Spleen (tissue), 11 donors: ENCODE measurements around the gene PTPRCAP. TPM values are rescaled to one million over a fixed set of nuclear protein-coding genes. Genes with fewer than 3 reads are reported as not detected.
A peak's percentile ranks its signal among the peaks of the same experiment; 100 is the strongest.

ENCODE experiments used
- DNase-seq: peaks from one replicate; pipeline ENCODE4 v3.0.0-alpha.2; 2020
- H3K27ac ChIP-seq, 8 donors: fragments of 200-600 bp; sonication (generic) in 7 of 8; 1 replicate in 4 of 8; 2 replicates in 4 of 8; pipeline versions ENCODE4 v1.5.0 to v1.8.0; 2016 to 2021; ENCODE audit warnings: inconsistent platforms in 4 of 8, mild to moderate bottlenecking in 4 of 8, moderate library complexity in 1 of 8
- H3K27me3 ChIP-seq, 7 donors: fragments of 200-600 bp; sonication (generic) in 6 of 7; replicated peaks in 1 of 7; 1 replicate in 4 of 7; 2 replicates in 3 of 7; pipeline versions ENCODE4 v1.5.0 to v1.8.0; 2016 to 2021; ENCODE audit warnings: inconsistent platforms in 3 of 7, mild to moderate bottlenecking in 1 of 7
- H3K36me3 ChIP-seq, 6 donors: fragments of 200-600 bp; sonication (generic) in 5 of 6; 1 replicate in 4 of 6; 2 replicates in 2 of 6; pipeline versions ENCODE4 v1.5.0 to v1.8.0; 2016 to 2021; ENCODE audit warnings: inconsistent platforms in 2 of 6
- H3K4me1 ChIP-seq, 6 donors: fragments of 200-600 bp; sonication (generic) in 5 of 6; 1 replicate in 3 of 6; 2 replicates in 3 of 6; pipeline versions ENCODE4 v1.5.0 to v1.8.0; 2016 to 2021; ENCODE audit warnings: inconsistent platforms in 3 of 6
- H3K4me3 ChIP-seq, 8 donors: fragments of 200-600 bp; sonication (generic) in 7 of 8; 1 replicate in 4 of 8; 2 replicates in 4 of 8; pipeline versions ENCODE4 v1.5.0 to v1.8.0; 2016 to 2021; ENCODE audit warnings: inconsistent platforms in 4 of 8, mild to moderate bottlenecking in 4 of 8, moderate library complexity in 2 of 8
- H3K9me3 ChIP-seq, 8 donors: fragments of 200-600 bp; sonication (generic) in 7 of 8; 1 replicate in 4 of 8; 2 replicates in 4 of 8; pipeline versions ENCODE4 v1.5.0 to v1.8.0; 2016 to 2021; ENCODE audit warnings: inconsistent platforms in 4 of 8
- CTCF ChIP-seq, 11 experiments: fragments of 200-600 bp in 7 of 11; fragments of 450-650 bp in 4 of 11; sonication (generic) in 4 of 11; IDR thresholded peaks in 8 of 11; conservative IDR thresholded peaks in 3 of 11; 1 replicate in 7 of 11; 2 replicates in 4 of 11; pipeline versions ENCODE4 v1.4.0 to v1.8.0; 2016 to 2021; ENCODE audit warnings: antibody characterized with exemption in 11 of 11, inconsistent platforms in 4 of 11, mild to moderate bottlenecking in 1 of 11
- POLR2A ChIP-seq, 3 donors: fragments of 450-650 bp; IDR thresholded peaks; one replicate each; pipeline ENCODE4 v1.5.1; 2017; ENCODE audit warnings: antibody characterized with exemption in 3 of 3, mild to moderate bottlenecking in 1 of 3
- POLR2AphosphoS5 ChIP-seq, 3 donors: sonication (generic); formaldehyde crosslinking; IDR thresholded peaks; one replicate each; pipeline ENCODE4 v1.5.1; 2017; ENCODE audit warnings: antibody characterized with exemption in 3 of 3
- WGBS, 5 donors: extraction: QIAGEN DNeasy Blood & Tissue Kit in 3 of 5; methylation state at CpG; one replicate each; pipeline versions ENCODE4 v1.1.5 to v1.1.7; 2013 to 2018; 5-methylcytosine and 5-hydroxymethylcytosine counted together
- intact Hi-C: fragments of 100-400 bp; cut with DNase I; formaldehyde crosslinking; loops from one replicate; pipeline ENCODE4 v1.15.0; 2023; ENCODE audit warnings: low total_unique reads
- polyA plus RNA-seq, 3 donors: library from polyadenylated mRNA; stranded (reverse); fragments of 200-250 nt; gene quantifications; one replicate each; pipeline ENCODE4 v1.2.1, GENCODE V29; 2013
- total RNA-seq, 7 donors: library from RNA; depleted of rRNA in 3 of 7; stranded (reverse); fragments of >200 nt in 3 of 7; fragmentation: NEBNext Ultra II Directional in 4 of 7; extraction: Animal tissue kit (Norgen Biotek cat#: 25700) in 4 of 7; gene quantifications; one replicate each; pipeline versions ENCODE4 v1.1.0 to v1.2.1, GENCODE V29; 2016 to 2021
- donor health status: healthy with polysubstance abuse.
- donor health status: DM: no; HTN: no; CAD: no; lungs with moderate emphysema.
- donor health status: DM: no; HTN: no; CAD: no.
- donor health status: Bipolar disorder and iron deficiency.
- donor health status: healthy.
- donor health status: DM: no; HTN: no; CAD: no.
- donor health status: DM: yes; HTN: yes; CAD: no.

The PTPRCAP gene
- total and polyA plus RNA-seq, 10 donors, result 119 to 557 (median 238) TPM

GRCh38 chr11:67439321-67440228 is 2.1 kb upstream of the PTPRCAP start:
- Histone ChIP-seq H3K4me3 (peak overlapping the region in 4 of 8 donors; percentile 70 to 95 (median 85)), H3K27ac (peak overlapping the region; percentile 60 to 97 (median 90)), H3K4me1 (peaks cover 40 to 99% (median 96%) of the 10 kb centered on the region in 6 donors), H3K9me3 (no peaks in the 10 kb centered on the region), H3K36me3 (peaks cover 6 to 78% (median 19%) of the 10 kb centered on the region in 6 donors), H3K27me3 (no peaks in the 10 kb centered on the region)
- TF ChIP-seq CTCF (IDR thresholded peaks at IDR 0.05 in 8 of 11, conservative IDR thresholded peaks at IDR 0.05 in 3 of 11) (peak in 2 of 11 experiments; percentile 15 to 21), POLR2AphosphoS5 (IDR thresholded peaks at IDR 0.05) (peak; percentile 33 to 57 (median 51)), POLR2A (IDR thresholded peaks at IDR 0.05) (no peak)
- 51 to 62% (median 56%) methylated on average over 26 to 31 of the region's 31 CpGs for WGBS, 5 donors
- intact Hi-C loops, result no loop called here
- no peak for DNase-seq

GRCh38 chr11:67438158-67438902 is 848 bp upstream of the PTPRCAP start:
- Histone ChIP-seq H3K27me3 (no peaks in the 10 kb centered on the region), H3K4me1 (peaks cover 45 to 99% (median 98%) of the 10 kb centered on the region in 6 donors), H3K9me3 (no peaks in the 10 kb centered on the region), H3K4me3 (peak overlapping the region; percentile 67 to 95 (median 76)), H3K36me3 (peaks cover 6 to 91% (median 31%) of the 10 kb centered on the region in 6 donors), H3K27ac (peak overlapping the region; percentile 55 to 97 (median 90))
- intact Hi-C loops, result no loop called here
- DNase-seq, result peak; percentile 94
- 67 to 73% (median 70%) methylated on average over 6 to 41 of the region's 41 CpGs for WGBS, 5 donors
- TF ChIP-seq POLR2A (IDR thresholded peaks at IDR 0.05) (no peak), POLR2AphosphoS5 (IDR thresholded peaks at IDR 0.05) (peak; percentile 73 to 85 (median 82)), CTCF (IDR thresholded peaks at IDR 0.05 in 8 of 11, conservative IDR thresholded peaks at IDR 0.05 in 3 of 11) (peak in 1 of 11 experiments; percentile 11)

GRCh38 chr11:67437809-67438157 is 301 bp upstream of the PTPRCAP start:
- H3K27ac ChIP-seq, result peak overlapping the region; percentile 68 to 97 (median 90)

More at GRCh38 chr11:67437809-67438157, 301 bp upstream of the PTPRCAP start:
- no peaks in the 10 kb centered on the region for H3K9me3 ChIP-seq
- no peak for DNase-seq
- WGBS, 5 donors, result 30 to 80% (median 44%) methylated on average over 1 to 3 of the region's 3 CpGs
- no peaks in the 10 kb centered on the region for H3K27me3 ChIP-seq
- TF ChIP-seq POLR2AphosphoS5 (IDR thresholded peaks at IDR 0.05) (no peak), POLR2A (IDR thresholded peaks at IDR 0.05) (no peak), CTCF (IDR thresholded peaks at IDR 0.05 in 8 of 11, conservative IDR thresholded peaks at IDR 0.05 in 3 of 11) (no peak)
- H3K36me3 ChIP-seq, result peaks cover 6 to 96% (median 36%) of the 10 kb centered on the region in 6 donors
- peak overlapping the region; percentile 67 to 95 (median 76) for H3K4me3 ChIP-seq
- H3K4me1 ChIP-seq, result peaks cover 46 to 100% (median 98%) of the 10 kb centered on the region in 6 donors
- intact Hi-C loops, result no loop called here
